GM12878 (cell line): ENCODE measurements around the gene PACS1.
"Not testable (repeated sequence)": the region's sequence is repeated elsewhere in the genome, so short reads cannot be mapped to it uniquely, and the experiment has no call there.

Experiments
- BHLHE40 ChIP-seq, 2 experiments: fragments of 450-650 bp in 1 of 2; IDR thresholded peaks; 2 replicates each; pipeline ENCODE4 v1.6.1; 2011 to 2017; ENCODE audit warnings: low read depth in 2 of 2, borderline replicate concordance in 1 of 2, improper control_type of control experiment in 1 of 2, low read length in 1 of 2, mild to moderate bottlenecking in 1 of 2
- CBX3 ChIP-seq: fragments of 200-600 bp; sonication (generic); IDR thresholded peaks from 2 replicates; pipeline ENCODE4 v1.6.1; 2016; ENCODE audit warnings: low read depth, borderline replicate concordance
- CBX5 ChIP-seq: sonication (generic); IDR thresholded peaks from 2 replicates; pipeline ENCODE4 v1.6.1; 2016; ENCODE audit warnings: low read depth, moderate library complexity, mild to moderate bottlenecking, inconsistent platforms
- CTCF ChIP-seq, 3 experiments: IDR thresholded peaks in 2 of 3; conservative IDR thresholded peaks in 1 of 3; 2 replicates each; pipeline ENCODE4 v1.5.1; 2011; ENCODE audit warnings: low read depth in 3 of 3, low read length in 3 of 3, mild to moderate bottlenecking in 3 of 3, control low read depth in 2 of 3, moderate library complexity in 2 of 3, inconsistent platforms in 1 of 3, mixed read lengths in 1 of 3; ENCODE audit not compliant: control insufficient read depth in 2 of 3, insufficient read depth in 1 of 3; ENCODE audit errors: extremely low read depth in 1 of 3
- EZH2 ChIP-seq: IDR thresholded peaks from 2 replicates; pipeline ENCODE4 v1.6.1; 2012; ENCODE audit warnings: low read depth, mild to moderate bottlenecking, control low read depth, inconsistent platforms, low read length, borderline replicate concordance; ENCODE audit not compliant: control insufficient read depth
- FOS ChIP-seq: IDR thresholded peaks from 3 replicates; pipeline ENCODE4 v1.6.1; 2011; ENCODE audit warnings: borderline replicate concordance; ENCODE audit not compliant: insufficient read length; ENCODE audit errors: extremely low read depth
- POLR2AphosphoS2 ChIP-seq: IDR thresholded peaks from 2 replicates; pipeline ENCODE4 v1.6.1; 2011; ENCODE audit warnings: low read depth, mild to moderate bottlenecking, low read length, improper control_type of control experiment, moderate library complexity
- TAF1 ChIP-seq: IDR thresholded peaks from 2 replicates; pipeline ENCODE4 v1.6.1; 2011; ENCODE audit warnings: mild to moderate bottlenecking, low read depth, low read length, borderline replicate concordance
- ZNF24 ChIP-seq: fragments of 450-650 bp; IDR thresholded peaks from 2 replicates; pipeline ENCODE4 v1.6.1; 2017; ENCODE audit warnings: antibody characterized with exemption, mild to moderate bottlenecking
- TF ChIP-seq, protein P1 (sequence below): IDR thresholded peaks from 2 replicates; pipeline ENCODE4 v1.6.1; 2012; ENCODE audit warnings: low read depth, low read length, improper control_type of control experiment

GRCh38 chr11:66023186-66023440, 47.0 kb upstream of the PACS1 start:
- TF ChIP-seq ZNF24; FOS; EZH2; TAF1; BHLHE40 (IDR thresholded peaks at IDR 0.05; ENCODE audit: borderline replicate concordance in 1 of 2, low read depth in 2 of 2, low read length in 1 of 2); CBX3; CTCF (IDR thresholded peaks at IDR 0.05 in 2 of 3, conservative IDR thresholded peaks at IDR 0.05 in 1 of 3; ENCODE audit: control insufficient read depth in 2 of 3, extremely low read depth in 1 of 3, insufficient read depth in 1 of 3, low read depth in 3 of 3, low read length in 3 of 3); POLR2AphosphoS2; CBX5: not testable (repeated sequence)
- TF ChIP-seq, protein P1, sequence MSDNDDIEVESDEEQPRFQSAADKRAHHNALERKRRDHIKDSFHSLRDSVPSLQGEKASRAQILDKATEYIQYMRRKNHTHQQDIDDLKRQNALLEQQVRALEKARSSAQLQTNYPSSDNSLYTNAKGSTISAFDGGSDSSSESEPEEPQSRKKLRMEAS: not testable (repeated sequence)
